Transverse colon (tissue), 4 donors: Measurements from ENCODE around the gene KLHL13.

Experiments used
- CTCF ChIP-seq, 5 experiments: fragments of 200-600 bp in 3 of 5; fragments of 450-650 bp in 2 of 5; sonication (generic) in 3 of 5; IDR thresholded peaks; 1 replicate in 2 of 5; 2 replicates in 3 of 5; pipeline ENCODE4 v1.5.1; 2016 to 2017; ENCODE audit warnings: antibody characterized with exemption in 5 of 5, inconsistent platforms in 3 of 5, mild to moderate bottlenecking in 2 of 5, moderate library complexity in 1 of 5
- POLR2AphosphoS5 ChIP-seq, 3 donors: sonication (generic); formaldehyde crosslinking; IDR thresholded peaks; one replicate each; pipeline ENCODE4 v1.6.1; 2016; ENCODE audit warnings: antibody characterized with exemption in 3 of 3

DNA sequence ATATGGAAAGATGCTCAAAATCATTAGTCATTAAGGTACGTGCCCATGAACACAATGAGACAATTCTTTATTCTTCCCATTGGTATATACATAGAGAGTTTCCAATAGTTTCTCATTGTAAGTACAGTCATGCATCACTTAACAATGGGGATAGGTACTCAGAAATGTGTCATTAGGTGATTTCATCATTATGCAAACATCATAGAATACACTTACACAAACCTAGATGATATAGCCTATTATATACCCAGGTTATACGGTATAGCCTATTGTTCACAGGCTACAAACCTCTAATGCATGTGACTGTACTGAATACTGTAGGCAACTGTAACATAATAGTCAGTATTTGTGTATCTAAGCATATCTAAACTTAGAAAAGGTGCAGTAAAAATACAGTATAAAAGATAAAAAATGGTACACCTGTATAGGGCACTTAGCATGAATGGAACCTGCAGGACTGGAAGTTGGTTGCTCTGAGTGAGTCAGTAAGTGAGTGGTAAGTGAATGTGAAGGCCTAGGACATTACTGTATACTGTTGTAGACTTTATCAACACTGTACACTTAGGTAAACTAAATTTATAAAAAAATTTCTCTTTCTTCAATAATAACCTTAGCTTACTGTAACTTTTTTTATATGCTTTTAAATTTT lies 49.6 kb downstream of the KLHL13 start:
- no peak for TF ChIP-seq POLR2AphosphoS5 (IDR thresholded peaks at IDR 0.05)
- TF ChIP-seq CTCF (IDR thresholded peaks at IDR 0.05) = no peak
